IMR-90 (cell line): ENCODE measurements around the gene PLSCR3. TPM values are rescaled to one million over a fixed set of nuclear protein-coding genes. Genes with fewer than 3 reads are reported as not detected.

ENCODE experiments used
- ATAC-seq: fragments of 200-7000 bp; cut with Tn5 transposase; 2 replicates; pipeline ENCODE4 v1.9.1; 2020; ENCODE audit warnings: low read depth, mild to moderate bottlenecking, moderate library complexity
- BruUV-seq: library from RNA; stranded (reverse); fragments of 400-500 nt; replicated peaks from 2 replicates; lab custom pipeline; 2021; lab: Mats Ljungman, UMichigan
- CTCF ChIA-PET: fragments of 300-600 bp; formaldehyde crosslinking; extraction: SDS; loops from one replicate; lab custom pipeline; 2021; ENCODE audit warnings: antibody characterized with exemption; lab: Yijun Ruan, JAX
- POLR2A ChIA-PET: fragments of 300-600 bp; sonication (Branson Sonifier 250); formaldehyde crosslinking; loops from one replicate; lab custom pipeline; 2022; ENCODE audit warnings: antibody characterized with exemption; ENCODE audit not compliant: unreplicated experiment; lab: Charles Lee
- DNase-seq: peaks from one replicate; pipeline ENCODE4 v3.0.0; 2013
- H2AFZ ChIP-seq: replicated peaks from 2 replicates; pipeline ENCODE3; 2013; ENCODE audit warnings: low read length, mild to moderate bottlenecking; ENCODE audit not compliant: poor library complexity
- H2AK5ac ChIP-seq: 2 replicates; pipeline ENCODE4 v1.6.1; 2013; ENCODE audit warnings: low read depth, low read length, inconsistent platforms
- H2AK9ac ChIP-seq: replicated peaks from 2 replicates; pipeline ENCODE3; 2013; ENCODE audit warnings: mild to moderate bottlenecking, low read depth, low read length, moderate library complexity; ENCODE audit not compliant: poor library complexity
- H2BK120ac ChIP-seq: 2 replicates; pipeline ENCODE4 v1.6.1; 2013; ENCODE audit warnings: low read depth, low read length, inconsistent platforms
- H2BK15ac ChIP-seq: 3 replicates; pipeline ENCODE4 v1.6.1; 2013; ENCODE audit warnings: low read depth, low read length, inconsistent platforms
- H2BK20ac ChIP-seq: 2 replicates; pipeline ENCODE4 v1.6.1; 2013; ENCODE audit warnings: low read depth, mild to moderate bottlenecking, inconsistent platforms, low read length, moderate library complexity
- H2BK5ac ChIP-seq: 2 replicates; pipeline ENCODE4 v1.6.1; 2013; ENCODE audit warnings: mild to moderate bottlenecking, low read depth, low read length, inconsistent platforms; ENCODE audit not compliant: poor library complexity, severe bottlenecking
- H3K14ac ChIP-seq: replicated peaks from 2 replicates; pipeline ENCODE4 v1.6.1; 2013; ENCODE audit warnings: low read depth, low read length, inconsistent platforms
- H3K18ac ChIP-seq: 2 replicates; pipeline ENCODE4 v1.6.1; 2013; ENCODE audit warnings: low read depth, low read length, control low read depth
- H3K23ac ChIP-seq: 2 replicates; pipeline ENCODE4 v1.6.1; 2013; ENCODE audit warnings: low read depth, low read length, inconsistent platforms
- H3K27ac ChIP-seq: 2 replicates; pipeline ENCODE4 v1.5.1; 2013; ENCODE audit warnings: mild to moderate bottlenecking, control low read depth, low read length; ENCODE audit not compliant: insufficient read depth
- H3K27me3 ChIP-seq: 2 replicates; pipeline ENCODE4 v1.6.1; 2013; ENCODE audit warnings: low read length; ENCODE audit not compliant: control insufficient read depth, insufficient read depth
- H3K36me3 ChIP-seq: 2 replicates; pipeline ENCODE4 v1.6.1; 2013; ENCODE audit warnings: low read length, mixed read lengths; ENCODE audit not compliant: control insufficient read depth, insufficient read depth
- H3K4ac ChIP-seq: 2 replicates; pipeline ENCODE4 v1.6.1; 2013; ENCODE audit warnings: low read depth, low read length, inconsistent platforms
- H3K4me1 ChIP-seq: 2 replicates; pipeline ENCODE4 v1.6.1; 2013; ENCODE audit warnings: low read length, mixed read lengths; ENCODE audit not compliant: control insufficient read depth, insufficient read depth
- H3K4me2 ChIP-seq: 2 replicates; pipeline ENCODE4 v1.6.1; 2013; ENCODE audit warnings: low read depth, mild to moderate bottlenecking, control low read depth, low read length, moderate library complexity
- H3K4me3 ChIP-seq: 2 replicates; pipeline ENCODE4 v1.5.1; 2013; ENCODE audit warnings: low read depth, mild to moderate bottlenecking, control low read depth, low read length, moderate library complexity; ENCODE audit not compliant: insufficient read depth
- H3K56ac ChIP-seq: 2 replicates; pipeline ENCODE4 v1.6.1; 2013; ENCODE audit warnings: low read length, inconsistent platforms; ENCODE audit not compliant: insufficient read depth; ENCODE audit errors: extremely low read depth
- H3K79me1 ChIP-seq, 2 experiments: 2 replicates each; pipeline ENCODE4 v1.6.1; 2013; ENCODE audit warnings: low read length in 2 of 2, inconsistent platforms in 1 of 2, low read depth in 1 of 2
- H3K9ac ChIP-seq: 2 replicates; pipeline ENCODE4 v1.6.1; 2013; ENCODE audit warnings: low read depth, low read length, control low read depth
- H3K9me1 ChIP-seq: 2 replicates; pipeline ENCODE4 v1.6.1; 2013; ENCODE audit warnings: low read length, inconsistent platforms; ENCODE audit not compliant: insufficient read depth
- H3K9me3 ChIP-seq: 2 replicates; pipeline ENCODE4 v1.6.1; 2013; ENCODE audit warnings: low read length; ENCODE audit not compliant: control insufficient read depth, insufficient read depth
- H4K20me1 ChIP-seq: 2 replicates; pipeline ENCODE4 v1.6.1; 2013; ENCODE audit warnings: low read length, inconsistent platforms; ENCODE audit not compliant: insufficient read depth
- H4K5ac ChIP-seq: 2 replicates; pipeline ENCODE4 v1.6.1; 2013; ENCODE audit warnings: mild to moderate bottlenecking, low read depth, low read length, control low read depth
- H4K8ac ChIP-seq, 2 experiments: 2 replicates each; pipeline ENCODE4 v1.6.1; 2013; ENCODE audit warnings: low read depth in 2 of 2, low read length in 2 of 2, control low read depth in 1 of 2, inconsistent platforms in 1 of 2
- H4K91ac ChIP-seq: 2 replicates; pipeline ENCODE4 v1.6.1; 2013; ENCODE audit warnings: low read depth, low read length, inconsistent platforms; ENCODE audit not compliant: insufficient read depth
- BHLHE40 ChIP-seq: fragments of 150-350 bp; IDR thresholded peaks from 2 replicates; pipeline ENCODE4 v1.6.1; 2016; ENCODE audit warnings: mild to moderate bottlenecking, low read depth, low read length
- CEBPB ChIP-seq: IDR thresholded peaks from 2 replicates; pipeline ENCODE4 v1.6.1; 2012; ENCODE audit warnings: low read depth, low read length, improper control_type of control experiment
- CHD1 ChIP-seq: IDR thresholded peaks from 2 replicates; pipeline ENCODE4 v1.6.1; 2012; ENCODE audit warnings: low read depth, low read length, improper control_type of control experiment
- CTCF ChIP-seq: conservative IDR thresholded peaks from 2 replicates; pipeline ENCODE4 v1.5.1; 2012; ENCODE audit warnings: mild to moderate bottlenecking, low read depth, low read length, improper control_type of control experiment
- ELK1 ChIP-seq: fragments of 150-350 bp; IDR thresholded peaks from 2 replicates; pipeline ENCODE4 v1.6.1; 2016; ENCODE audit warnings: low read depth, mild to moderate bottlenecking, low read length, moderate library complexity, borderline replicate concordance
- FOS ChIP-seq: fragments of 150-350 bp; IDR thresholded peaks from 2 replicates; pipeline ENCODE4 v1.6.1; 2016; ENCODE audit warnings: low read depth, low read length
- MAFK ChIP-seq: IDR thresholded peaks from 2 replicates; pipeline ENCODE4 v1.6.1; 2012; ENCODE audit warnings: low read depth, low read length, improper control_type of control experiment
- MAZ ChIP-seq: IDR thresholded peaks from 2 replicates; pipeline ENCODE4 v1.6.1; 2012; ENCODE audit warnings: low read depth, mild to moderate bottlenecking, low read length, improper control_type of control experiment, moderate library complexity, borderline replicate concordance
- MXI1 ChIP-seq: IDR thresholded peaks from 2 replicates; pipeline ENCODE4 v1.6.1; 2012; ENCODE audit warnings: low read depth, mild to moderate bottlenecking, low read length, moderate library complexity, borderline replicate concordance
- NFE2L2 ChIP-seq: fragments of 150-350 bp; IDR thresholded peaks from 2 replicates; pipeline ENCODE4 v1.6.1; 2016; ENCODE audit warnings: low read depth, mild to moderate bottlenecking, low read length
- POLR2A ChIP-seq: IDR thresholded peaks from 2 replicates; pipeline ENCODE4 v1.6.1; 2012; ENCODE audit warnings: mild to moderate bottlenecking, low read depth, low read length
- RAD21 ChIP-seq: IDR thresholded peaks from 2 replicates; pipeline ENCODE4 v1.6.1; 2012; ENCODE audit warnings: low read length, improper control_type of control experiment
- RCOR1 ChIP-seq: IDR thresholded peaks from 2 replicates; pipeline ENCODE4 v1.6.1; 2012; ENCODE audit warnings: mild to moderate bottlenecking, low read length, improper control_type of control experiment; ENCODE audit not compliant: insufficient replicate concordance
- RFX5 ChIP-seq: IDR thresholded peaks from 2 replicates; pipeline ENCODE4 v1.8.0; 2012; ENCODE audit warnings: low read depth, mild to moderate bottlenecking, low read length, moderate library complexity
- SMC3 ChIP-seq: fragments of 150-350 bp; IDR thresholded peaks from 2 replicates; pipeline ENCODE4 v1.6.1; 2016; ENCODE audit warnings: low read depth, mild to moderate bottlenecking, antibody characterized with exemption, low read length, moderate library complexity
- USF2 ChIP-seq: fragments of 150-350 bp; IDR thresholded peaks from 2 replicates; pipeline ENCODE4 v1.6.1; 2017; ENCODE audit warnings: mild to moderate bottlenecking, antibody characterized with exemption, low read length, low read depth
- WGBS, 2 experiments: methylation state at CpG; one replicate each; pipeline versions ENCODE4 v1.1.5 to v1.1.7; 2013; ENCODE audit warnings: missing lambda C conversion rate in 2 of 2; ENCODE audit not compliant: insufficient read length in 1 of 2; ENCODE audit errors: extremely low coverage in 2 of 2; 5-methylcytosine and 5-hydroxymethylcytosine counted together
- dilution Hi-C: fragments of 300-500 bp; cut with HindIII; formaldehyde crosslinking; loops from one replicate; pipeline ENCODE4 v1.14.3; 2018; ENCODE audit warnings: low sequenced_read_pairs; ENCODE audit not compliant: unreplicated experiment
- in situ Hi-C: fragments of 300-500 bp; cut with MboI; formaldehyde crosslinking; loops from 3 replicates; pipeline ENCODE4 v1.14.3; 2019; ENCODE audit warnings: low sequenced_read_pairs, inconsistent platforms, mixed read lengths
- intact Hi-C: fragments of 100-400 bp; cut with micrococcal nuclease; formaldehyde crosslinking; loops from 2 replicates; pipeline ENCODE4 v1.10.0; 2022
- polyA plus RNA-seq, 3 experiments: library from polyadenylated mRNA; depleted of rRNA; stranded (reverse); fragments of >200 nt; gene quantifications; 2 replicates each; pipeline ENCODE4 v1.2.3, GENCODE V29; 2012; ENCODE audit warnings: low replicate concordance in 1 of 3
- total RNA-seq: library from RNA; depleted of rRNA; stranded (reverse); fragments of >200 nt; gene quantifications from 2 replicates; pipeline ENCODE4 v1.2.3, GENCODE V29; 2012

PLSCR3 gene
- total and polyA plus RNA-seq, 2 of the 4 experiments (the other 2 are of a cell fraction) = 6.1 to 116 TPM

GRCh38 chr17:7343250-7343649, 51.1 kb downstream of the PLSCR3 start:
- Histone ChIP-seq H3K27ac (no peak overlapping the region), H3K36me3 (no peaks in the 10 kb centered on the region), H2BK120ac (no peak overlapping the region), H3K9me1 (no peaks in the 10 kb centered on the region), H3K4me2 (no peak overlapping the region), H4K8ac (no peak overlapping the region), H2AFZ (peak overlapping the region; percentile 3), H3K79me1 (no peaks in the 10 kb centered on the region), H2BK15ac (no peak overlapping the region), H3K9ac (no peak overlapping the region), H3K4me3 (no peak overlapping the region), H3K4me1 (no peaks in the 10 kb centered on the region), H3K4ac (no peak overlapping the region), H3K27me3 (peaks cover 19% of the 10 kb centered on the region), H4K91ac (no peak overlapping the region), H2AK9ac (no peak overlapping the region), H3K14ac (no peak overlapping the region), H3K56ac (no peak overlapping the region), H2BK20ac (no peak overlapping the region), H3K9me3 (no peaks in the 10 kb centered on the region), H4K20me1 (peaks cover 4% of the 10 kb centered on the region), H3K23ac (no peak overlapping the region), H2BK5ac (no peak overlapping the region), H2AK5ac (no peak overlapping the region), H3K18ac (no peak overlapping the region), H4K5ac (no peak overlapping the region)
- no TSS peak for BruUV-seq
- ChIA-PET CTCF (interaction anchor here (0.6 to 0.7 kb wide), 2 partner anchors 111 to 838 kb away, joined by 4 to 5 read pairs; no protein-coding TSS in a partner anchor), POLR2A (no interaction called here)
- 87% methylated on average over 3 of the region's 15 CpGs; no CpG with 5 or more reads in 1 of the 2 experiments for WGBS, 2 experiments
- dilution Hi-C loops = no loop called here
- DNase-seq (no peak), ATAC-seq (no peak)
- in situ Hi-C loops = no loop called here
- intact Hi-C loops = no loop called here
- TF ChIP-seq CEBPB (no peak), RCOR1 (no peak), CTCF (no peak), MXI1 (no peak), NFE2L2 (no peak), USF2 (no peak), CHD1 (no peak), FOS (no peak), SMC3 (no peak), ELK1 (no peak), POLR2A (no peak), RAD21 (no peak), MAZ (no peak), RFX5 (no peak), MAFK (no peak), BHLHE40 (no peak)
